SK-N-SH treated with all-trans-retinoic acid at 6 μM for 48 hours (cell line): ENCODE measurements around the gene PDZD2.

ENCODE experiments used
- ATAC-seq: fragments of 200-7000 bp; cut with Tn5 transposase; 3 replicates; pipeline ENCODE4 v1.9.1; 2020; ENCODE audit warnings: mild to moderate bottlenecking, moderate library complexity
- ARNTL ChIP-seq: fragments of 450-650 bp; formaldehyde crosslinking; IDR thresholded peaks from 2 replicates; pipeline ENCODE4 v1.5.0; 2020; ENCODE audit warnings: low read depth, mild to moderate bottlenecking, moderate library complexity, borderline replicate concordance
- BACH2 ChIP-seq: fragments of 250-450 bp; sonication (Bioruptor Pico); IDR thresholded peaks from 2 replicates; pipeline ENCODE4 v1.9.0; 2021; ENCODE audit warnings: mild to moderate bottlenecking, borderline replicate concordance
- CSDC2 ChIP-seq: fragments of 250-450 bp; sonication (Bioruptor Pico); IDR thresholded peaks from 2 replicates; pipeline ENCODE4 v1.5.0; 2020; ENCODE audit warnings: mild to moderate bottlenecking, moderate library complexity
- ESRRG ChIP-seq: fragments of 250-450 bp; sonication (Bioruptor Pico); IDR thresholded peaks from 2 replicates; pipeline ENCODE4 v1.6.1; 2021; ENCODE audit warnings: mild to moderate bottlenecking
- GLIS3 ChIP-seq: fragments of 250-450 bp; sonication (Bioruptor Pico); IDR thresholded peaks from 2 replicates; pipeline ENCODE4 v1.5.0; 2020; ENCODE audit warnings: mild to moderate bottlenecking, moderate library complexity
- ISL1 ChIP-seq: fragments of 250-450 bp; sonication (Bioruptor Pico); IDR thresholded peaks from 2 replicates; pipeline ENCODE4 v2.1.2; 2022; ENCODE audit warnings: mild to moderate bottlenecking, moderate library complexity
- OSR1 ChIP-seq: fragments of 250-450 bp; sonication (Bioruptor Pico); IDR thresholded peaks from 2 replicates; pipeline ENCODE4 v1.8.0; 2022; ENCODE audit warnings: moderate library complexity, mild to moderate bottlenecking, inconsistent platforms
- PPARA ChIP-seq: fragments of 250-450 bp; sonication (Bioruptor Pico); IDR thresholded peaks from 2 replicates; pipeline ENCODE4 v1.5.0; 2020; ENCODE audit warnings: mild to moderate bottlenecking, borderline replicate concordance
- RARB ChIP-seq: fragments of 250-450 bp; sonication (Bioruptor Pico); IDR thresholded peaks from 2 replicates; pipeline ENCODE4 v1.8.0; 2021; ENCODE audit warnings: mild to moderate bottlenecking, moderate library complexity
- SNAI2 ChIP-seq: fragments of 250-450 bp; sonication (Bioruptor Pico); IDR thresholded peaks from 2 replicates; pipeline ENCODE4 v1.5.0; 2020; ENCODE audit warnings: mild to moderate bottlenecking, moderate library complexity
- TCF4 ChIP-seq: fragments of 250-450 bp; sonication (Bioruptor Pico); IDR thresholded peaks from 2 replicates; pipeline ENCODE4 v1.8.0; 2021; ENCODE audit warnings: mild to moderate bottlenecking, moderate library complexity, borderline replicate concordance
- TOX ChIP-seq: fragments of 250-450 bp; sonication (Bioruptor Pico); IDR thresholded peaks from 2 replicates; pipeline ENCODE4 v1.8.0; 2021; ENCODE audit warnings: mild to moderate bottlenecking, moderate library complexity, borderline replicate concordance
- ZC3H10 ChIP-seq: fragments of 250-450 bp; sonication (Bioruptor Pico); IDR thresholded peaks from 2 replicates; pipeline ENCODE4 v1.5.1; 2021; ENCODE audit warnings: mild to moderate bottlenecking, moderate library complexity
- ZFP3 ChIP-seq: fragments of 250-450 bp; sonication (Bioruptor Pico); IDR thresholded peaks from 2 replicates; pipeline ENCODE4 v1.5.0; 2020; ENCODE audit warnings: mild to moderate bottlenecking, moderate library complexity
- ZFP30 ChIP-seq: fragments of 450-650 bp; formaldehyde crosslinking; IDR thresholded peaks from 2 replicates; pipeline ENCODE4 v1.5.0; 2022; ENCODE audit warnings: mild to moderate bottlenecking, moderate library complexity
- ZNF565 ChIP-seq: fragments of 450-650 bp; formaldehyde crosslinking; conservative IDR thresholded peaks from 2 replicates; pipeline ENCODE4 v1.5.0; 2020; ENCODE audit warnings: low read depth, mild to moderate bottlenecking, moderate library complexity
- ZNF8 ChIP-seq: fragments of 450-650 bp; formaldehyde crosslinking; IDR thresholded peaks from 2 replicates; pipeline ENCODE4 v1.5.0; 2020; ENCODE audit warnings: mild to moderate bottlenecking, moderate library complexity
- TF ChIP-seq, protein P1 (sequence below): fragments of 250-450 bp; sonication (Bioruptor Pico); IDR thresholded peaks from 2 replicates; pipeline ENCODE4 v1.8.0; 2020; ENCODE audit warnings: mild to moderate bottlenecking, moderate library complexity, borderline replicate concordance
- TF ChIP-seq, protein P2 (sequence below): fragments of 250-450 bp; sonication (Bioruptor Pico); IDR thresholded peaks from 2 replicates; pipeline ENCODE4 v1.5.1; 2021; ENCODE audit warnings: mild to moderate bottlenecking, moderate library complexity
- TF ChIP-seq, protein P3 (sequence below): fragments of 250-450 bp; sonication (Bioruptor Pico); IDR thresholded peaks from 2 replicates; pipeline ENCODE4 v1.5.1; 2020; ENCODE audit warnings: low read depth, mild to moderate bottlenecking, moderate library complexity
- TF ChIP-seq, protein P4 (sequence below): fragments of 250-450 bp; sonication (Bioruptor Pico); IDR thresholded peaks from 2 replicates; pipeline ENCODE4 v1.8.0; 2021; ENCODE audit warnings: low read depth, mild to moderate bottlenecking, moderate library complexity, borderline replicate concordance
- TF ChIP-seq, protein P5 (sequence below): fragments of 250-450 bp; sonication (Bioruptor Pico); IDR thresholded peaks from 2 replicates; pipeline ENCODE4 v1.5.0; 2020; ENCODE audit warnings: mild to moderate bottlenecking, moderate library complexity

The PDZD2 gene

DNA sequence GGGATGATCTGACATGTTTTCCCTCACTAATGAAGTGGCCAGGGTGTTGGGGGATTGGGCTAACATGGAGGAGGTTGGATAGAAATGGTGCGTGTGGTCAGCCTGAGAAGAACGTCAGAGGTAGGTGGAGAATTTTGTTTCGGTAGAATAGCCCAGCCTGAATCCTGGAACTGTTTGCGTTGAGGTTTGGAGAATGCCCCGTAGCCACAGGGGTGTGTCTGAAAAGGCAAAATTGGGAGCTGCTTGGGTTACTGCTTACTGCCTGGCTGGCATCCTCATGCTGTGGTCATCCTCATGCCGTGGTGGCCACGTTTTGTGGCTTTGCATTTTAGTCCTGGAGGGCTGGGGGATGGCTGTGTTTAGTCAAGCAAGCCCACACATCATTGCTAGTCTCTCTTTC lies 298.3 kb downstream of the PDZD2 start:
- no peak for ATAC-seq

GRCh38 chr5:31937703-31938102 lies 298.8 kb downstream of the PDZD2 start:
- TF ChIP-seq SNAI2 (CRISPR knock-in tag) (no peak), ARNTL (CRISPR knock-in tag) (no peak), TOX (CRISPR knock-in tag) (no peak), ZFP30 (CRISPR knock-in tag) (no peak), ZFP3 (CRISPR knock-in tag) (no peak), ESRRG (CRISPR knock-in tag) (no peak), TCF4 (CRISPR knock-in tag) (no peak), RARB (CRISPR knock-in tag) (no peak), ISL1 (CRISPR knock-in tag) (no peak), CSDC2 (CRISPR knock-in tag) (no peak), BACH2 (CRISPR knock-in tag) (no peak), ZC3H10 (CRISPR knock-in tag) (no peak), OSR1 (CRISPR knock-in tag) (no peak), ZNF8 (no peak), ZNF565 (no peak)
- TF ChIP-seq, protein P1, sequence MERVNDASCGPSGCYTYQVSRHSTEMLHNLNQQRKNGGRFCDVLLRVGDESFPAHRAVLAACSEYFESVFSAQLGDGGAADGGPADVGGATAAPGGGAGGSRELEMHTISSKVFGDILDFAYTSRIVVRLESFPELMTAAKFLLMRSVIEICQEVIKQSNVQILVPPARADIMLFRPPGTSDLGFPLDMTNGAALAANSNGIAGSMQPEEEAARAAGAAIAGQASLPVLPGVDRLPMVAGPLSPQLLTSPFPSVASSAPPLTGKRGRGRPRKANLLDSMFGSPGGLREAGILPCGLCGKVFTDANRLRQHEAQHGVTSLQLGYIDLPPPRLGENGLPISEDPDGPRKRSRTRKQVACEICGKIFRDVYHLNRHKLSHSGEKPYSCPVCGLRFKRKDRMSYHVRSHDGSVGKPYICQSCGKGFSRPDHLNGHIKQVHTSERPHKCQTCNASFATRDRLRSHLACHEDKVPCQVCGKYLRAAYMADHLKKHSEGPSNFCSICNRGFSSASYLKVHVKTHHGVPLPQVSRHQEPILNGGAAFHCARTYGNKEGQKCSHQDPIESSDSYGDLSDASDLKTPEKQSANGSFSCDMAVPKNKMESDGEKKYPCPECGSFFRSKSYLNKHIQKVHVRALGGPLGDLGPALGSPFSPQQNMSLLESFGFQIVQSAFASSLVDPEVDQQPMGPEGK (CRISPR knock-in tag), result no peak
- TF ChIP-seq, protein P2, sequence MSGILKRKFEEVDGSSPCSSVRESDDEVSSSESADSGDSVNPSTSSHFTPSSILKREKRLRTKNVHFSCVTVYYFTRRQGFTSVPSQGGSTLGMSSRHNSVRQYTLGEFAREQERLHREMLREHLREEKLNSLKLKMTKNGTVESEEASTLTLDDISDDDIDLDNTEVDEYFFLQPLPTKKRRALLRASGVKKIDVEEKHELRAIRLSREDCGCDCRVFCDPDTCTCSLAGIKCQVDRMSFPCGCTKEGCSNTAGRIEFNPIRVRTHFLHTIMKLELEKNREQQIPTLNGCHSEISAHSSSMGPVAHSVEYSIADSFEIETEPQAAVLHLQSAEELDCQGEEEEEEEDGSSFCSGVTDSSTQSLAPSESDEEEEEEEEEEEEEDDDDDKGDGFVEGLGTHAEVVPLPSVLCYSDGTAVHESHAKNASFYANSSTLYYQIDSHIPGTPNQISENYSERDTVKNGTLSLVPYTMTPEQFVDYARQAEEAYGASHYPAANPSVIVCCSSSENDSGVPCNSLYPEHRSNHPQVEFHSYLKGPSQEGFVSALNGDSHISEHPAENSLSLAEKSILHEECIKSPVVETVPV, result no peak
- TF ChIP-seq, protein P3, sequence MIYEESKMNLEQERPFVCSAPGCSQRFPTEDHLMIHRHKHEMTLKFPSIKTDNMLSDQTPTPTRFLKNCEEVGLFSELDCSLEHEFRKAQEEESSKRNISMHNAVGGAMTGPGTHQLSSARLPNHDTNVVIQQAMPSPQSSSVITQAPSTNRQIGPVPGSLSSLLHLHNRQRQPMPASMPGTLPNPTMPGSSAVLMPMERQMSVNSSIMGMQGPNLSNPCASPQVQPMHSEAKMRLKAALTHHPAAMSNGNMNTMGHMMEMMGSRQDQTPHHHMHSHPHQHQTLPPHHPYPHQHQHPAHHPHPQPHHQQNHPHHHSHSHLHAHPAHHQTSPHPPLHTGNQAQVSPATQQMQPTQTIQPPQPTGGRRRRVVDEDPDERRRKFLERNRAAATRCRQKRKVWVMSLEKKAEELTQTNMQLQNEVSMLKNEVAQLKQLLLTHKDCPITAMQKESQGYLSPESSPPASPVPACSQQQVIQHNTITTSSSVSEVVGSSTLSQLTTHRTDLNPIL (CRISPR knock-in tag), result no peak
- no peak for ATAC-seq

More for the DNA sequence above, 298.3 kb downstream of the PDZD2 start:
- TF ChIP-seq ISL1 (CRISPR knock-in tag) (no peak), ZC3H10 (CRISPR knock-in tag) (no peak), PPARA (CRISPR knock-in tag) (no peak), ZNF565 (no peak), OSR1 (CRISPR knock-in tag) (no peak), TCF4 (CRISPR knock-in tag) (no peak), GLIS3 (CRISPR knock-in tag) (no peak), ZFP30 (CRISPR knock-in tag) (no peak), CSDC2 (CRISPR knock-in tag) (no peak), TOX (CRISPR knock-in tag) (no peak)
- TF ChIP-seq, protein P4, sequence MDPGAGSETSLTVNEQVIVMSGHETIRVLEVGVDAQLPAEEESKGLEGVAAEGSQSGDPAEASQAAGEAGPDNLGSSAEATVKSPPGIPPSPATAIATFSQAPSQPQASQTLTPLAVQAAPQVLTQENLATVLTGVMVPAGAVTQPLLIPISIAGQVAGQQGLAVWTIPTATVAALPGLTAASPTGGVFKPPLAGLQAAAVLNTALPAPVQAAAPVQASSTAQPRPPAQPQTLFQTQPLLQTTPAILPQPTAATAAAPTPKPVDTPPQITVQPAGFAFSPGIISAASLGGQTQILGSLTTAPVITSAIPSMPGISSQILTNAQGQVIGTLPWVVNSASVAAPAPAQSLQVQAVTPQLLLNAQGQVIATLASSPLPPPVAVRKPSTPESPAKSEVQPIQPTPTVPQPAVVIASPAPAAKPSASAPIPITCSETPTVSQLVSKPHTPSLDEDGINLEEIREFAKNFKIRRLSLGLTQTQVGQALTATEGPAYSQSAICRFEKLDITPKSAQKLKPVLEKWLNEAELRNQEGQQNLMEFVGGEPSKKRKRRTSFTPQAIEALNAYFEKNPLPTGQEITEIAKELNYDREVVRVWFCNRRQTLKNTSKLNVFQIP (CRISPR knock-in tag), result no peak
- TF ChIP-seq, protein P5, sequence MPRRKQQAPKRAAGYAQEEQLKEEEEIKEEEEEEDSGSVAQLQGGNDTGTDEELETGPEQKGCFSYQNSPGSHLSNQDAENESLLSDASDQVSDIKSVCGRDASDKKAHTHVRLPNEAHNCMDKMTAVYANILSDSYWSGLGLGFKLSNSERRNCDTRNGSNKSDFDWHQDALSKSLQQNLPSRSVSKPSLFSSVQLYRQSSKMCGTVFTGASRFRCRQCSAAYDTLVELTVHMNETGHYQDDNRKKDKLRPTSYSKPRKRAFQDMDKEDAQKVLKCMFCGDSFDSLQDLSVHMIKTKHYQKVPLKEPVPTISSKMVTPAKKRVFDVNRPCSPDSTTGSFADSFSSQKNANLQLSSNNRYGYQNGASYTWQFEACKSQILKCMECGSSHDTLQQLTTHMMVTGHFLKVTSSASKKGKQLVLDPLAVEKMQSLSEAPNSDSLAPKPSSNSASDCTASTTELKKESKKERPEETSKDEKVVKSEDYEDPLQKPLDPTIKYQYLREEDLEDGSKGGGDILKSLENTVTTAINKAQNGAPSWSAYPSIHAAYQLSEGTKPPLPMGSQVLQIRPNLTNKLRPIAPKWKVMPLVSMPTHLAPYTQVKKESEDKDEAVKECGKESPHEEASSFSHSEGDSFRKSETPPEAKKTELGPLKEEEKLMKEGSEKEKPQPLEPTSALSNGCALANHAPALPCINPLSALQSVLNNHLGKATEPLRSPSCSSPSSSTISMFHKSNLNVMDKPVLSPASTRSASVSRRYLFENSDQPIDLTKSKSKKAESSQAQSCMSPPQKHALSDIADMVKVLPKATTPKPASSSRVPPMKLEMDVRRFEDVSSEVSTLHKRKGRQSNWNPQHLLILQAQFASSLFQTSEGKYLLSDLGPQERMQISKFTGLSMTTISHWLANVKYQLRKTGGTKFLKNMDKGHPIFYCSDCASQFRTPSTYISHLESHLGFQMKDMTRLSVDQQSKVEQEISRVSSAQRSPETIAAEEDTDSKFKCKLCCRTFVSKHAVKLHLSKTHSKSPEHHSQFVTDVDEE (CRISPR knock-in tag), result no peak
- TF ChIP-seq, protein P2, result no peak
- TF ChIP-seq, protein P1 (CRISPR knock-in tag), result no peak
